Natural killer cell (primary cell): Measurements from ENCODE around the gene PEX14. TPM values are rescaled to one million over a fixed set of nuclear protein-coding genes. Genes with fewer than 3 reads are reported as not detected.

ENCODE experiments used
- ATAC-seq, 3 donors: fragments of 150-1000 bp in 2 of 3; fragments of 200-7000 bp in 1 of 3; cut with Tn5 transposase; 1 replicate in 1 of 3; 2 replicates in 2 of 3; pipeline ENCODE4 v1.10.0; 2021; ENCODE audit warnings: mild to moderate bottlenecking in 2 of 3, moderate library complexity in 2 of 3
- DNase-seq, 2 donors: peaks; one replicate each; pipeline versions ENCODE4 v3.0.0 to v3.0.0-alpha.2; 2013 to 2021; ENCODE audit warnings: mixed read lengths in 1 of 2
- H3K27ac ChIP-seq: one replicate; pipeline ENCODE4 v1.5.1; 2013; ENCODE audit warnings: mild to moderate bottlenecking, low read length
- H3K27me3 ChIP-seq: one replicate; pipeline ENCODE4 v1.6.1; 2013; ENCODE audit warnings: low read length; ENCODE audit not compliant: control insufficient read depth, insufficient read depth
- H3K36me3 ChIP-seq: one replicate; pipeline ENCODE4 v1.6.1; 2013; ENCODE audit warnings: low read length; ENCODE audit not compliant: control insufficient read depth, insufficient read depth
- H3K4me1 ChIP-seq: one replicate; pipeline ENCODE4 v1.6.1; 2013; ENCODE audit warnings: low read length; ENCODE audit not compliant: control insufficient read depth, insufficient read depth
- H3K4me3 ChIP-seq: one replicate; pipeline ENCODE4 v1.5.1; 2013; ENCODE audit warnings: low read length
- H3K9me3 ChIP-seq: one replicate; pipeline ENCODE4 v1.6.1; 2013; ENCODE audit warnings: low read length; ENCODE audit not compliant: control insufficient read depth, insufficient read depth
- H3K27ac Mint-ChIP-seq, 2 donors: one replicate each; pipeline ENCODE4 v1.8.0; 2022; ENCODE audit warnings: mild to moderate bottlenecking in 2 of 2, mixed read lengths in 2 of 2, moderate library complexity in 1 of 2
- H3K27me3 Mint-ChIP-seq, 2 donors: one replicate each; pipeline ENCODE4 v1.8.0; 2022; ENCODE audit warnings: low read depth in 2 of 2, mixed read lengths in 2 of 2
- H3K36me3 Mint-ChIP-seq: one replicate; pipeline ENCODE4 v1.8.0; 2022; ENCODE audit warnings: mixed read lengths
- H3K4me1 Mint-ChIP-seq, 2 donors: one replicate each; pipeline ENCODE4 v1.8.0; 2022; ENCODE audit warnings: mixed read lengths in 2 of 2
- H3K4me3 Mint-ChIP-seq: one replicate; pipeline ENCODE4 v1.8.0; 2022; ENCODE audit warnings: mild to moderate bottlenecking, moderate library complexity, mixed read lengths
- H3K9me3 Mint-ChIP-seq, 2 donors: one replicate each; pipeline ENCODE4 v1.8.0; 2022; ENCODE audit warnings: mixed read lengths in 2 of 2
- WGBS: methylation state at CpG from one replicate; pipeline ENCODE4 v1.1.7; 2013; ENCODE audit warnings: missing lambda C conversion rate; ENCODE audit not compliant: insufficient coverage; 5-methylcytosine and 5-hydroxymethylcytosine counted together
- intact Hi-C: fragments of 100-400 bp; cut with micrococcal nuclease; formaldehyde crosslinking; loops from one replicate; pipeline ENCODE4 v1.14.2; 2022
- total RNA-seq, 4 donors: library from RNA; stranded (reverse); fragments of 120-200 nt in 1 of 4; gene quantifications; one replicate each; pipeline versions ENCODE4 v1.2.3 to v1.2.4, GENCODE V29; 2013 to 2022
- TF ChIP-seq, protein P1 (sequence below): fragments of 200-600 bp; IDR thresholded peaks from one replicate; pipeline ENCODE4 v1.8.0; 2022; ENCODE audit warnings: antibody characterized with exemption

Gene PEX14
- total RNA-seq, 3 donors from 2014 or later (not counting 1 experiment from before 2014, with no cell fraction given): 21.4 to 27.3 (median 24.1) TPM

DNA sequence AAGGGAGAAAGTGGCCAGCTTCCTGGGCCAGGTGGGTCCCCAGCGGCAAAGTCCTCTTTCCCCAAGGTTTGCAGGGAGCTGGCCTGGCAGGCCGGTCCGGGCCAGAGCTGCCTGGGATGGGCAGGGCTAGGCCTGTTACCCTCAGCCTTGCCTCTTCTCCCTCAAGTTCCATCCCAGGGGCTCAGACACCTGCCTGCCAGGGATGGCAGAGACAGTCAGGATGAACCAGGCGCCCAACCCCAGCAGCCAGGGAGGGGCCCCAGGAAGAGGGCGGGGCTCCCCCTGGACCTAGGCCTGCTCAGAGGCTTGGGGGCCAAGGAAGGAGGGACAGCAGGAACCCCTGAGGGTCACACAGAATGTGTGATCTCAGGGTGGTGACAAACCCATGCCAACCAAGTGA is 201.1 kb downstream of the PEX14 start:
- Histone ChIP-seq H3K9me3 (no peaks in the 10 kb centered on the region), H3K4me1 (peaks cover 16% of the 10 kb centered on the region), H3K36me3 (no peaks in the 10 kb centered on the region), H3K27ac (no peak overlapping the region), H3K27me3 (no peaks in the 10 kb centered on the region), H3K4me3 (no peak overlapping the region)
- Mint-ChIP-seq H3K9me3 (no peaks in the 10 kb centered on the region), H3K36me3 (no peaks in the 10 kb centered on the region), H3K4me1 (peaks cover 30 to 54% of the 10 kb centered on the region in 2 donors), H3K27ac (peak overlapping the region; percentile 56 to 58), H3K4me3 (no peak overlapping the region), H3K27me3 (no peaks in the 10 kb centered on the region)
- DNase-seq (no peak), ATAC-seq (no peak)
- TF ChIP-seq, protein P1, sequence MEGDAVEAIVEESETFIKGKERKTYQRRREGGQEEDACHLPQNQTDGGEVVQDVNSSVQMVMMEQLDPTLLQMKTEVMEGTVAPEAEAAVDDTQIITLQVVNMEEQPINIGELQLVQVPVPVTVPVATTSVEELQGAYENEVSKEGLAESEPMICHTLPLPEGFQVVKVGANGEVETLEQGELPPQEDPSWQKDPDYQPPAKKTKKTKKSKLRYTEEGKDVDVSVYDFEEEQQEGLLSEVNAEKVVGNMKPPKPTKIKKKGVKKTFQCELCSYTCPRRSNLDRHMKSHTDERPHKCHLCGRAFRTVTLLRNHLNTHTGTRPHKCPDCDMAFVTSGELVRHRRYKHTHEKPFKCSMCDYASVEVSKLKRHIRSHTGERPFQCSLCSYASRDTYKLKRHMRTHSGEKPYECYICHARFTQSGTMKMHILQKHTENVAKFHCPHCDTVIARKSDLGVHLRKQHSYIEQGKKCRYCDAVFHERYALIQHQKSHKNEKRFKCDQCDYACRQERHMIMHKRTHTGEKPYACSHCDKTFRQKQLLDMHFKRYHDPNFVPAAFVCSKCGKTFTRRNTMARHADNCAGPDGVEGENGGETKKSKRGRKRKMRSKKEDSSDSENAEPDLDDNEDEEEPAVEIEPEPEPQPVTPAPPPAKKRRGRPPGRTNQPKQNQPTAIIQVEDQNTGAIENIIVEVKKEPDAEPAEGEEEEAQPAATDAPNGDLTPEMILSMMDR: no peak
- 98% methylated on average over 5 of the region's 5 CpGs for WGBS
- intact Hi-C loops: no loop called here

DNA sequence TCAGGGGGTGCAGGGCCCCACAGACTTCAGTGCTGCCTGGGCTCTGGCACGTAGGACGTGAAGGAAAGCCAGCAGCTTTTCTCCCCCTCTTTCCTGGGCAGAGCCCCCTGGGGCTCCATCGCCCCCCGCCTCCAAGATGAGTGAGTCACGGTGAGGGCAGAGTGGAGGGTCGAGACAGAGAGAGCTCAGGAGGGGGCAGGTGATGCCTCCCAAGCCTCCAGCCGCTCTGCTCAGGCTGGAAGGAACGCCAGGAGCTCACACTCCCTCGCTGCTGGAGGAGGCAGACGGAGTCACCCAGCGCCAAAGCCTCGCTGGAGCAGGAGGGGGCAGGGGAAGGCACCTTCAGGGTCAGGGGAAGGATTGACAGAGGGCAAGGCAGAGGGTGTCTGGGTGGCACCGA is 202.2 kb downstream of the PEX14 start:
- Histone ChIP-seq H3K4me1 (peaks cover 7% of the 10 kb centered on the region), H3K4me3 (no peak overlapping the region), H3K9me3 (no peaks in the 10 kb centered on the region), H3K27me3 (no peaks in the 10 kb centered on the region), H3K36me3 (no peaks in the 10 kb centered on the region), H3K27ac (no peak overlapping the region)
- TF ChIP-seq, protein P1: no peak
- no peak overlapping the region for H3K4me3 Mint-ChIP-seq
- H3K36me3 Mint-ChIP-seq: no peaks in the 10 kb centered on the region
- peaks cover 36 to 61% of the 10 kb centered on the region in 2 donors for H3K4me1 Mint-ChIP-seq
- ATAC-seq: peak in 1 of 3 donors; percentile 7
- DNase-seq: no peak
- no peaks in the 10 kb centered on the region for H3K27me3 Mint-ChIP-seq
- intact Hi-C loops: no loop called here
- H3K9me3 Mint-ChIP-seq: no peaks in the 10 kb centered on the region
- WGBS: 89% methylated on average over 13 of the region's 13 CpGs
- H3K27ac Mint-ChIP-seq: peak overlapping the region in 1 of 2 donors; percentile 58

DNA sequence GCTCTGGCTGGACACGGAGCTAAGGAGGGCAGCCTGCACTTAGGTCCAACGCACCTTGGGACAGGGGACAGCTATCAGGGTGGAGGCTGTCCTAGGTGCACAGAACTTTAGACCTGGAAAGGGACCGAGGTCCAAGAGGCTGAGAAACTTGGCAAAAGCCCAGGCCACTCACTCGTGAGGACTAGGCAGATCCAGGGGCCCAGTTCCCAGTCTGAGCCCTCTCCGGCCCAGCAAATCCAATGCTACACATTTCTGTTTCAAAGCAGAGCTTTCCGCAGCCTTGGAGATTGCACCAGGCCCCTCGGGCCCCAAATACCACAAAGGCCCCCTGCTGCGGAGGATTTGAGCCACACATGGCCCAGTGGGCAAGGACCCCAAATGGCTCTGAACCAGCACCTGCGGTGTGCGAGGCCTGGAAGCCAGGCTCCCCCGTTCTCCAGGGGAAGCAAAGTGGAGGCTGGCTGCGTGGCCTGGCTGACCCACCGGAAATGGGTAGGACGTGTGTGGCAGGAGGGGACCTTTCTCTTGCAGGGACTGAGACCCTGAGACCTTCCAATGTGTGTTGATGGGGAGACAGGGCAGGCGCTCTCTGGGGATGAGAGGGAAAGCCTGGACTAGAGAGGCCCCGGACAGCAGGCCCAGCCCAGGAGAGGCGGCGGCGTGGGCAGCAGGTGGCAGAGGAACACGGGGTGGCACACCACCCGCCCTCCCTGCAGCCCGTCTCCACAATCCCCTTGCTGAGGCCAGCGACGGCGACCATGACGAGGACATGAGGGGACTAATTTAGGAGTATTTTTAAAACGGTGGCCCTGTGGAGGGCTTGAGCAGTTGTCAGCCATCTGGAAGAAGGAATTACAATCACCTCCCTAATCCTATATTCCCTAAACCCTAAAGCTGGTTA is 203.0 kb downstream of the PEX14 start:
- Histone ChIP-seq H3K27me3 (no peaks in the 10 kb centered on the region), H3K4me1 (peaks cover 7% of the 10 kb centered on the region), H3K27ac (no peak overlapping the region), H3K4me3 (no peak overlapping the region), H3K9me3 (no peaks in the 10 kb centered on the region), H3K36me3 (no peaks in the 10 kb centered on the region)
- TF ChIP-seq, protein P1: no peak
- peaks cover 39 to 64% of the 10 kb centered on the region in 2 donors for H3K4me1 Mint-ChIP-seq
- H3K27ac Mint-ChIP-seq: peak overlapping the region in 1 of 2 donors; percentile 58
- no peak for ATAC-seq
- H3K4me3 Mint-ChIP-seq: no peak overlapping the region
- intact Hi-C loops: no loop called here
- no peaks in the 10 kb centered on the region for H3K27me3 Mint-ChIP-seq
- H3K36me3 Mint-ChIP-seq: no peaks in the 10 kb centered on the region
- no peaks in the 10 kb centered on the region for H3K9me3 Mint-ChIP-seq
- DNase-seq: no peak
- 95% methylated on average over 26 of the region's 27 CpGs for WGBS
